ENCODE measurements around the gene AHR.
"Not testable (repeated sequence)": the region's sequence is repeated elsewhere in the genome, so short reads cannot be mapped to it uniquely, and the experiment has no call there.

The AHR gene

DNA sequence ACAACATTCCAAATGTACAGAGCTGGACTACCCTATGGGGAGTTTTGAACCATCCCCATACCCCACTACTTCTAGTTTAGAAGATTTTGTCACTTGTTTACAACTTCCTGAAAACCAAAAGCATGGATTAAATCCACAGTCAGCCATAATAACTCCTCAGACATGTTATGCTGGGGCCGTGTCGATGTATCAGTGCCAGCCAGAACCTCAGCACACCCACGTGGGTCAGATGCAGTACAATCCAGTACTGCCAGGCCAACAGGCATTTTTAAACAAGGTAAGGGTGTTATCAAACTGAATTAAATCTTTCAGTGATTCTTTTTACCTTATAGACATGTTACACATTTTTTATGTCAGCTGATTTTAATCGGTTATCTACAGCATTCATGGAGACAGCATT lies 41.5 kb downstream of the AHR start:
- Mint-ChIP-seq H3K9me3 (no peaks in the 10 kb centered on the region), H3K4me3 (no peak overlapping the region), H3K27ac (no peak overlapping the region), H3K27me3 (no peaks in the 10 kb centered on the region), H3K36me3 (peaks cover 29% of the 10 kb centered on the region in 2 donors), H3K4me1 (peaks cover 0 to 5% of the 10 kb centered on the region in 2 donors)
- DNase-seq = no peak
- ATAC-seq (replicated peaks) = no peak

DNA sequence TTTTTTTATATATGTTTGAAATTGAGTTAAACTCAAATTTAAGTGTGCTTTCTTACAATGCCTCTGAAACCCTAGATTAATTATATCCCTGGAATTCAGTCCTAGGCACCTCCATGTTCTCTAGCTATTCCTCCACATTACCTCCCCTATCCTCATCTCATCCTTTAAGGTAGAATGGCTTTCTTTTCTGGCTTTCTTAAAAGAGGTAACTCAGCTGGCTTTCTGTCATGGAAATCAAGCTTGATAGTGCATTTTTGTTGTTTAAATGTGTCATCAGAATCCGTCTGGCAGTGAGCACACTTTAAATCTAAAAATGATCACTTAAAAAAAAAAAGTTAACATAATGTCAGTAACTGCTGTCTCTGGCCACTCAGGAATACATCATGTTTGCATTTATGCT lies 42.2 kb downstream of the AHR start:
- no peaks in the 10 kb centered on the region for H3K27me3 Mint-ChIP-seq
- peaks cover 28 to 29% of the 10 kb centered on the region in 2 donors for H3K36me3 Mint-ChIP-seq
- ATAC-seq (replicated peaks) (no peak), DNase-seq (no peak)
- no peak overlapping the region for H3K27ac Mint-ChIP-seq
- H3K4me3 Mint-ChIP-seq = no peak overlapping the region
- H3K9me3 Mint-ChIP-seq = no peaks in the 10 kb centered on the region
- H3K4me1 Mint-ChIP-seq = peaks cover 0 to 5% of the 10 kb centered on the region in 2 donors

GRCh38 chr7:17342756-17343155 lies 44.3 kb downstream of the AHR start:
- Mint-ChIP-seq H3K4me3 (no peak overlapping the region), H3K27ac (no peak overlapping the region), H3K4me1 (no peaks in the 10 kb centered on the region), H3K36me3 (peaks cover 14 to 21% of the 10 kb centered on the region in 2 donors), H3K27me3 (no peaks in the 10 kb centered on the region), H3K9me3 (no peaks in the 10 kb centered on the region)
- DNase-seq (no peak), ATAC-seq (replicated peaks) (no peak)

DNA sequence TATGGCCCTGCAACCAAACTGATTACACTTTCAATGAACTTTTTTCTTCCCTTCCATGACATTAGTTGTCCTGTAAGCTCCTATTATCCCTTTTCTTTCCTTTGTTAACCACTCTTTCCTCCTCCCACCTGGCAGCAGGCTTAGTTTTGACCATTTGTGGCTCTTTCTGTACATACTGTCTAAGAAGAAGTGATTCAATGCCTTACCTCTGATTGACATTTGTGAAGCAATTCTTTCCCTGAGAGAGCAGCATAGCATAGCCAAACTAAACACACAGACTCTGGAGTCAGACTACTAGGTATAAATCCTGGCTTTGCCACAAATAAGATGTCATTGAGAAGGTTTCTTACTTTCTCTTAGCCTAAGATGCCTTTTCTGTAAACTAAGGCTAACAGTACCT lies 48.9 kb downstream of the AHR start:
- Mint-ChIP-seq H3K36me3 (peaks cover 34 to 36% of the 10 kb centered on the region in 2 donors), H3K4me1 (peaks cover 13 to 22% of the 10 kb centered on the region in 2 donors), H3K9me3 (peaks cover 10 to 16% of the 10 kb centered on the region in 2 donors), H3K27ac (no peak overlapping the region), H3K27me3 (no peaks in the 10 kb centered on the region), H3K4me3 (no peak overlapping the region)
- no peak for DNase-seq
- no peak for ATAC-seq (replicated peaks)

GRCh38 chr7:17348932-17349331 lies 50.5 kb downstream of the AHR start:
- not testable (repeated sequence) for H3K27me3 Mint-ChIP-seq; H3K4me3 Mint-ChIP-seq; H3K27ac Mint-ChIP-seq; DNase-seq; ATAC-seq (replicated peaks)
- peaks cover 10 to 16% of the 10 kb centered on the region in 2 donors for H3K9me3 Mint-ChIP-seq
- peaks cover 30 to 38% of the 10 kb centered on the region in 2 donors for H3K36me3 Mint-ChIP-seq
- peaks cover 15 to 28% of the 10 kb centered on the region in 2 donors for H3K4me1 Mint-ChIP-seq

DNA sequence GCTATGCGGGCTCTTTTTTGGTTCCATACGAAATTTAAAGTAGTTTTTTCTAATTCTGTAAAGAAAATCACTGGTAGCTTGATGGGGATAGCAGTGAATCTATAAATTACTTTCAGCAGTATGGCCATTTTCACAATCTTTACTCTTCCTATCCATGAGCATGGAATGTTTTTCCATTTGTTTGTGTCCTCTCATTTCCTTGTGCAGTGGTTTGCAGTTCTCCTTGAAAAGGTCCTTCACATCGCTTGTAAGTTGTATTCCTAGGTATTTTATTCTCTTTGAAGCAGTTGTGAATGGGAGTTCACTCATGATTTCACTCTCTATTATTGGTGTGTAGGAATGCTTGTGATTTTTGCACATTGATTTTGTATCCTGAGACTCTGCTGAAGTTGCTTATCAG lies 51.9 kb downstream of the AHR start:
- Mint-ChIP-seq H3K9me3 (peaks cover 10 to 19% of the 10 kb centered on the region in 2 donors), H3K36me3 (peaks cover 28 to 44% of the 10 kb centered on the region in 2 donors), H3K4me1 (peaks cover 17 to 39% of the 10 kb centered on the region in 2 donors)
- ATAC-seq (replicated peaks); H3K27ac Mint-ChIP-seq; DNase-seq; H3K27me3 Mint-ChIP-seq; H3K4me3 Mint-ChIP-seq: not testable (repeated sequence)

DNA sequence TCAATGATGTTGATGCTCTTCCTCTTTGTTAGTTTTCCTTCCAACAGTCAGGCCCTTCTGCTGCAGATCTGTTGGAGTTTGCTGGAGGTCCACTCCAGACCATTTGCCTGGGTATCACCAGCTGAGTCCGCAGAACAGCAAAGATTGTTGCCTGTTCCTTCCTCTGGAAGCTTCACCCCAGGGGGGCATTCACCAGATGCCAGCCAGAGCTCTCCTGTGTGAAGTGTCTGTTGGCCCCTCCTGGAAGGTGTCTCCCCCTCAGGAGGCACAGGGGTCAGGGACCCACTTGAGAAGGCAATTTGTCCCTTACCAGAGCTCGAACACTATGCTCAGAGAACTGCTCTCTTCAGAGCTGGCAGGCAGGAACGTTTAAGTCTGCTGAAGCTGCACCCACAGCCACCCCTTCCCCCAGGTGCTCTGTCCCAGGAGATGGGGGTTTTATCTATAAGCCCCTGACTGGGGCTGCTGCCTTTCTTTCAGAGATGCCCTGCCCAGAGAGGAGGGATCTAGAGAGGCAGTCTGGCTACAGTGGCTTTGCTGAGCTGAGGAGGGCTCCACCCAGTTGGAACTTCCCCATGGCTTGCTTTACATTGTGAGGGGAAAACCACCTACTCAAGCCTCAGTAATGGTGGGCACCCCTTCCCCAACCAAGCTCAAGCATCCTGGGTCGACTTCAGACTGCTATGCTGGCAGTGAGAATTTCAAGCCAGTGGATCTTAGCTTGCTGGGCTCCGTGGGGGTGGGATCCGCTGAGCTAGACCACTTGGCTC lies 55.4 kb downstream of the AHR start:
- DNase-seq (peak; percentile 4), ATAC-seq (replicated peaks) (peak; percentile 44 to 57)
- H3K4me3 Mint-ChIP-seq, H3K27ac Mint-ChIP-seq, H3K27me3 Mint-ChIP-seq: not testable (repeated sequence)
- peaks cover 26 to 44% of the 10 kb centered on the region in 2 donors for H3K36me3 Mint-ChIP-seq
- peaks cover 10 to 19% of the 10 kb centered on the region in 2 donors for H3K9me3 Mint-ChIP-seq
- H3K4me1 Mint-ChIP-seq = peaks cover 17 to 39% of the 10 kb centered on the region in 2 donors

GRCh38 chr7:17354473-17354872 lies 56.0 kb downstream of the AHR start:
- H3K4me1 Mint-ChIP-seq = peaks cover 17 to 39% of the 10 kb centered on the region in 2 donors
- H3K9me3 Mint-ChIP-seq = peaks cover 10 to 19% of the 10 kb centered on the region in 2 donors
- H3K27me3 Mint-ChIP-seq = no peaks in the 10 kb centered on the region
- peaks cover 23 to 40% of the 10 kb centered on the region in 2 donors for H3K36me3 Mint-ChIP-seq
- no peak overlapping the region for H3K27ac Mint-ChIP-seq
- H3K4me3 Mint-ChIP-seq = no peak overlapping the region
- ATAC-seq (replicated peaks) = no peak
- no peak for DNase-seq

- ATAC-seq (replicated peaks) (no peak), DNase-seq (no peak)
- peaks cover 18 to 35% of the 10 kb centered on the region in 2 donors for H3K36me3 Mint-ChIP-seq
- no peak overlapping the region for H3K4me3 Mint-ChIP-seq
- no peak overlapping the region for H3K27ac Mint-ChIP-seq
- H3K27me3 Mint-ChIP-seq = no peaks in the 10 kb centered on the region
- peaks cover 17 to 36% of the 10 kb centered on the region in 2 donors for H3K4me1 Mint-ChIP-seq
- peaks cover 10 to 17% of the 10 kb centered on the region in 2 donors for H3K9me3 Mint-ChIP-seq
Observed at GRCh38 chr7:17355050-17355449, 56.6 kb downstream of the AHR start.

DNA sequence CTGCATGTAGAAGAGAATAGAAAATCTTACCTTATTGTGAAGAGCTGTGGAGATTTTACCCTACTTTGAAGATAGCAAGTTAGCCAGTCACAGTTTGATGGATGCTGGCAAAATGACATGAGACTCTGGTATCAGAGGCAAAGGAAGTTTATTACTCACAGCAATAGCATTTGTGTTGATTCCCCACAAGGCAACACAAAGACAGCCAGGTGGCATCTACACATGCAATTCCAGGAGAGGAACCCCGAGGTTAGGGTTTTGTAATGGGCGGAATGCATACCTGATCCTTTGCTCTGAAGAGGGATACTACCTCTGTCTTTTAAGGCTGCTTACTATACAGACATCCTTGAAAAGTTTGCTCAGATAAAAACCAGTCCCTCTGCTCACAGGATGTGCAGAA lies 59.5 kb downstream of the AHR start:
- DNase-seq = no peak
- peaks cover 0 to 7% of the 10 kb centered on the region in 2 donors for H3K9me3 Mint-ChIP-seq
- H3K27ac Mint-ChIP-seq = no peak overlapping the region
- H3K4me3 Mint-ChIP-seq = no peak overlapping the region
- no peaks in the 10 kb centered on the region for H3K27me3 Mint-ChIP-seq
- ATAC-seq (replicated peaks) = no peak
- H3K36me3 Mint-ChIP-seq = peaks cover 0 to 15% of the 10 kb centered on the region in 2 donors
- peaks cover 2 to 17% of the 10 kb centered on the region in 2 donors for H3K4me1 Mint-ChIP-seq

- H3K36me3 Mint-ChIP-seq = peaks cover 0 to 7% of the 10 kb centered on the region in 2 donors
- peaks cover 1 to 5% of the 10 kb centered on the region in 2 donors for H3K4me1 Mint-ChIP-seq
- ATAC-seq (replicated peaks) (no peak), DNase-seq (no peak)
- no peak overlapping the region for H3K27ac Mint-ChIP-seq
- H3K9me3 Mint-ChIP-seq = peaks cover 0 to 6% of the 10 kb centered on the region in 2 donors
- no peak overlapping the region for H3K4me3 Mint-ChIP-seq
- H3K27me3 Mint-ChIP-seq = no peaks in the 10 kb centered on the region
Observed at GRCh38 chr7:17359610-17360009, 61.2 kb downstream of the AHR start.

GRCh38 chr7:17362439-17363105 lies 64.1 kb downstream of the AHR start:
- Mint-ChIP-seq H3K4me3 (no peak overlapping the region), H3K27me3 (no peaks in the 10 kb centered on the region), H3K36me3 (peaks cover 0 to 3% of the 10 kb centered on the region in 2 donors), H3K4me1 (no peaks in the 10 kb centered on the region), H3K9me3 (peaks cover 0 to 3% of the 10 kb centered on the region in 2 donors), H3K27ac (no peak overlapping the region)
- no peak for ATAC-seq (replicated peaks)
- DNase-seq = no peak

DNA sequence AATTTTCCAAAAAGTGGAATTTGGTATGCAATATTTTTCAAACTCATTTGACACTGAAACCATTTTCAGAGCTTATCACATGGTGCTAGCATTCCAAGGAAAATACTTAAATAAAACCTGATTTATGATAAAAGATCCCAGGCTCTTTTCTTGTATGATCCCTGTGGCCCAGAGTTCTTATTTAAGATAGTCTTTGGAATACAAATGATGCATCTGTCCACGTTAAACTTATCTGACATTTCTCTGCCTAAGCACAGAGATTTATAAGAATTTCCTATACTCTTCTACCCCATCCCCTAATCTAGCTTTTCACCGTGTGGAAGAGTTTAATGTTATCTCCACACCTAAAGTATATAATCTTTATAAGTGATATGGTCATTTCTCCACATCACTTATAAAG lies 66.2 kb downstream of the AHR start:
- Mint-ChIP-seq H3K9me3 (peaks cover 0 to 3% of the 10 kb centered on the region in 2 donors), H3K27ac (no peak overlapping the region), H3K27me3 (no peaks in the 10 kb centered on the region), H3K36me3 (peaks cover 0 to 3% of the 10 kb centered on the region in 2 donors), H3K4me3 (no peak overlapping the region), H3K4me1 (no peaks in the 10 kb centered on the region)
- no peak for ATAC-seq (replicated peaks)
- no peak for DNase-seq

DNA sequence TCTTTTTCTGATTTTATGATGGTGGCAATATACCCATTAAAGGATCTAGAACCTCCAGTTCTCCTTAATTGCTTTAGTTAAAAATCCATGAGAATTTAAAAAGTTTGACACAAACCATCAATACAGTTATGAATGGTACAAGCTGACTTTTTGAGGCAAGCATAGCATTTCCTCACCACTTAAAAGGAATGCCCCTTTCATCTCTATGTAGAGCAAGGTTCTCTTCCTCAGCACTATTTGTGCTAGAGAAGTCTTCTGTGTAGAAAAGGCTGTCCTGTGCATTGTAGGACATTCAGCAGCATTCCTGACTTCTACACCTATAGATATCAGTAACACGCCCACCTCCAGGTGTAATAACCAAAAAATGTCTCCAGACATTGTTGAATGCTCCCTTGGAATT lies 67.3 kb downstream of the AHR start:
- H3K36me3 Mint-ChIP-seq = peaks cover 0 to 3% of the 10 kb centered on the region in 2 donors
- peaks cover 0 to 3% of the 10 kb centered on the region in 2 donors for H3K9me3 Mint-ChIP-seq
- no peak overlapping the region for H3K27ac Mint-ChIP-seq
- no peak overlapping the region for H3K4me3 Mint-ChIP-seq
- DNase-seq = no peak
- no peak for ATAC-seq (replicated peaks)
- no peaks in the 10 kb centered on the region for H3K27me3 Mint-ChIP-seq
- no peaks in the 10 kb centered on the region for H3K4me1 Mint-ChIP-seq

GRCh38 chr7:17367502-17367901 lies 69.0 kb downstream of the AHR start:
- no peaks in the 10 kb centered on the region for H3K9me3 Mint-ChIP-seq
- H3K27ac Mint-ChIP-seq = no peak overlapping the region
- H3K36me3 Mint-ChIP-seq = no peaks in the 10 kb centered on the region
- no peaks in the 10 kb centered on the region for H3K4me1 Mint-ChIP-seq
- DNase-seq = no peak
- H3K27me3 Mint-ChIP-seq = no peaks in the 10 kb centered on the region
- H3K4me3 Mint-ChIP-seq = no peak overlapping the region
- no peak for ATAC-seq (replicated peaks)
